Liver (tissue), 9 donors: ENCODE results near the gene CTTNBP2. TPM values are rescaled to one million over a fixed set of nuclear protein-coding genes. Genes with fewer than 3 reads are reported as not detected.

ENCODE experiments used
- DNase-seq: peaks from one replicate; pipeline ENCODE4 v3.0.0-alpha.2; 2017; ENCODE audit warnings: low spot score
- H3K27ac ChIP-seq, 2 donors: one replicate each; pipeline ENCODE4 v1.7.0; 2013; ENCODE audit warnings: inconsistent platforms in 2 of 2, low read length in 2 of 2, control low read depth in 1 of 2, low read depth in 1 of 2, mild to moderate bottlenecking in 1 of 2
- H3K27me3 ChIP-seq, 4 donors: one replicate each; pipeline versions ENCODE4 v1.6.1 to v1.7.0; 2013; ENCODE audit warnings: low read length in 3 of 4, inconsistent platforms in 1 of 4, mild to moderate bottlenecking in 1 of 4, moderate library complexity in 1 of 4; ENCODE audit not compliant: control insufficient read depth in 4 of 4, insufficient read depth in 4 of 4
- H3K36me3 ChIP-seq, 4 donors: one replicate each; pipeline versions ENCODE4 v1.6.1 to v1.7.0; 2013; ENCODE audit warnings: low read length in 3 of 4, mild to moderate bottlenecking in 3 of 4, low read depth in 1 of 4, moderate library complexity in 1 of 4; ENCODE audit not compliant: control insufficient read depth in 4 of 4, insufficient read depth in 3 of 4
- H3K4me1 ChIP-seq, 4 donors: one replicate each; pipeline versions ENCODE4 v1.6.1 to v1.7.0; 2013; ENCODE audit warnings: low read length in 3 of 4, mild to moderate bottlenecking in 3 of 4, moderate library complexity in 1 of 4; ENCODE audit not compliant: control insufficient read depth in 4 of 4, insufficient read depth in 4 of 4
- H3K4me3 ChIP-seq, 3 donors: one replicate each; pipeline versions ENCODE4 v1.6.1 to v1.7.0; 2013; ENCODE audit warnings: low read length in 3 of 3, control low read depth in 1 of 3, low read depth in 1 of 3, mild to moderate bottlenecking in 1 of 3
- H3K9ac ChIP-seq, 2 donors: one replicate each; pipeline ENCODE4 v1.7.0; 2013; ENCODE audit warnings: low read length in 2 of 2, mild to moderate bottlenecking in 2 of 2, moderate library complexity in 2 of 2, control low read depth in 1 of 2, low read depth in 1 of 2
- H3K9me3 ChIP-seq, 4 donors: one replicate each; pipeline versions ENCODE4 v1.6.1 to v1.7.0; 2013; ENCODE audit warnings: low read length in 3 of 4; ENCODE audit not compliant: control insufficient read depth in 4 of 4
- ATF3 ChIP-seq: IDR thresholded peaks from 2 replicates; pipeline ENCODE4 v1.6.1; 2016; ENCODE audit warnings: antibody characterized with exemption
- CTCF ChIP-seq: fragments of 150-350 bp; IDR thresholded peaks from 2 replicates; pipeline ENCODE4 v1.5.1; 2017; ENCODE audit warnings: improper control_type of control experiment, low read depth, low read length; ENCODE audit not compliant: missing input control
- EGR1 ChIP-seq, 2 donors: IDR thresholded peaks; 2 replicates each; pipeline ENCODE4 v1.6.1; 2016 to 2018; ENCODE audit warnings: antibody characterized with exemption in 2 of 2, low read depth in 2 of 2
- FOXA1 ChIP-seq: IDR thresholded peaks from 2 replicates; pipeline ENCODE4 v1.6.1; 2016; ENCODE audit warnings: antibody characterized with exemption
- FOXA2 ChIP-seq: IDR thresholded peaks from 2 replicates; pipeline ENCODE4 v1.6.1; 2016; ENCODE audit warnings: antibody characterized with exemption
- GABPA ChIP-seq, 2 donors: IDR thresholded peaks in 1 of 2; conservative IDR thresholded peaks in 1 of 2; 2 replicates each; pipeline ENCODE4 v1.6.1; 2016; ENCODE audit warnings: antibody characterized with exemption in 2 of 2, mild to moderate bottlenecking in 1 of 2, moderate library complexity in 1 of 2
- HNF4A ChIP-seq, 2 donors: conservative IDR thresholded peaks; 2 replicates each; pipeline ENCODE4 v1.6.1; 2016; ENCODE audit warnings: antibody characterized with exemption in 2 of 2, mild to moderate bottlenecking in 2 of 2
- HNF4G ChIP-seq: IDR thresholded peaks from 2 replicates; pipeline ENCODE4 v1.6.1; 2016; ENCODE audit warnings: antibody characterized with exemption
- JUND ChIP-seq, 2 donors: IDR thresholded peaks; 2 replicates each; pipeline ENCODE4 v1.6.1; 2016; ENCODE audit warnings: antibody characterized with exemption in 2 of 2
- RAD21 ChIP-seq, 2 donors: IDR thresholded peaks; 2 replicates each; pipeline ENCODE4 v1.6.1; 2016; ENCODE audit warnings: antibody characterized with exemption in 2 of 2, mild to moderate bottlenecking in 2 of 2
- REST ChIP-seq: IDR thresholded peaks from 2 replicates; pipeline ENCODE4 v1.6.1; 2016; ENCODE audit warnings: antibody characterized with exemption, mild to moderate bottlenecking
- TAF1 ChIP-seq: conservative IDR thresholded peaks from 2 replicates; pipeline ENCODE4 v1.6.1; 2016; ENCODE audit warnings: antibody characterized with exemption, mild to moderate bottlenecking
- YY1 ChIP-seq: IDR thresholded peaks from 2 replicates; pipeline ENCODE4 v1.6.1; 2016; ENCODE audit warnings: antibody characterized with exemption, mild to moderate bottlenecking
- ZBTB33 ChIP-seq: IDR thresholded peaks from 2 replicates; pipeline ENCODE4 v1.6.1; 2016; ENCODE audit warnings: antibody characterized with exemption
- WGBS: extraction: QIAGEN DNeasy Blood & Tissue Kit; methylation state at CpG from one replicate; pipeline ENCODE4 v1.1.7; 2013; 5-methylcytosine and 5-hydroxymethylcytosine counted together
- polyA plus RNA-seq, 2 donors: library from polyadenylated mRNA; stranded (reverse) in 1 of 2; unstranded in 1 of 2; fragments of 200-250 nt in 1 of 2; fragments of >200 nt in 1 of 2; fragmentation: Nextera tagmentation in 1 of 2; extraction: Ambion mirVana in 1 of 2; gene quantifications; one replicate each; pipeline versions ENCODE4 v1.2.1 to v1.2.3, GENCODE V29; 2013 to 2015
- total RNA-seq, 2 donors: library from RNA; depleted of rRNA; stranded (reverse); fragments of >200 nt; gene quantifications; one replicate each; pipeline ENCODE4 v1.2.3, GENCODE V29; 2014
- donor health status: healthy.
- donor health status: healthy.
- donor health status: healthy.
- donor health status: healthy.
- donor health status: healthy.

The CTTNBP2 gene
- total and polyA plus RNA-seq, 4 donors, result 1.2 to 1.7 (median 1.5) TPM

- TF ChIP-seq CTCF (no peak), YY1 (no peak), GABPA (IDR thresholded peaks at IDR 0.05 in 1 of 2, conservative IDR thresholded peaks at IDR 0.05 in 1 of 2) (no peak), EGR1 (IDR thresholded peaks at IDR 0.05; ENCODE audit: low read depth in 2 of 2) (no peak), TAF1 (no peak), JUND (IDR thresholded peaks at IDR 0.05) (no peak), HNF4G (no peak)
These were observed 15.4 kb upstream of the CTTNBP2 start (continued) for GRCh38 chr7:117888627-117889026.

- no peak for DNase-seq
- Histone ChIP-seq H3K27me3 (no peaks in the 10 kb centered on the region), H3K27ac (no peak overlapping the region), H3K4me3 (no peak overlapping the region), H3K4me1 (no peaks in the 10 kb centered on the region), H3K9ac (no peak overlapping the region), H3K36me3 (no peaks in the 10 kb centered on the region), H3K9me3 (no peaks in the 10 kb centered on the region)
- TF ChIP-seq CTCF (no peak), HNF4A (conservative IDR thresholded peaks at IDR 0.05) (no peak), FOXA1 (no peak), GABPA (IDR thresholded peaks at IDR 0.05 in 1 of 2, conservative IDR thresholded peaks at IDR 0.05 in 1 of 2) (no peak), RAD21 (IDR thresholded peaks at IDR 0.05) (no peak), TAF1 (no peak), EGR1 (IDR thresholded peaks at IDR 0.05; ENCODE audit: low read depth in 2 of 2) (no peak), HNF4G (no peak), ATF3 (no peak), FOXA2 (no peak), REST (no peak), ZBTB33 (no peak)
- 98% methylated on average over 2 of the region's 2 CpGs for WGBS
These were observed 9.4 kb upstream of the CTTNBP2 start for GRCh38 chr7:117882594-117882993.
